ENCODE data around the gene MFAP4.

MFAP4 gene

DNA sequence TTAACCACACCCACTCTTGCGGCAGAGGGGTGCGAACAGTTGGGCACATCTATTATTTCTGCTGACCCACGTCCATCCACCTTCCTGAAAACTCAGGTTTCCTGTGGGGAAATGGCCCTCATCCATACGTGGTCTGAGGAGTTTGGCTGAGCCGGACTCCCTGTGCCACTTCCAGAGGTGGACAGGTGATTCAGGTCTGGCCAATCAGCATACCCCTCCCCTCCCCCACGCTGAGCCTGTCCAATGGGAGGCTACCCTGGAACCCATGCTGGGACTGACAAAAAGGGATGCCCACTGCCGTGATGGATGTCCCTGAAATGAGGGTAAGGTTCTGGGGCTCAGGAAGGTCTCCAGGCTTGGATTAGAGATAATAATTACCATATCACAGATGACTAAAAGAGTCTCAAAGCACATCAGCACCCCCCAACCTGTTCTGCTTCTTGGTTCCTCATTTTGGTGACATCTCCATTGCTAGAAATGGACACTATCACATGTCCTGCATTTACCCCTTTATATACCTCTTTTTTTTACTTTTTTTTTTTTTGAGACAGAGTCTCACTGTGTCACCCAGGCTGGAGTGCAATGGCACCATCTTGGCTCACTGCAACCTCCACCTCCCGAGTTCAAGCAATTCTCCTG is 14.0 kb downstream of the MFAP4 start:
- ChIA-PET POLR2A (no interaction called here), CTCF (interaction anchor here (1.1 to 2.7 kb wide), 4 partner anchors 10 to 77 kb away, joined by 3 to 20 read pairs (median 5); partner anchors contain the start of gene B9D1)
- TF ChIP-seq, protein P1, sequence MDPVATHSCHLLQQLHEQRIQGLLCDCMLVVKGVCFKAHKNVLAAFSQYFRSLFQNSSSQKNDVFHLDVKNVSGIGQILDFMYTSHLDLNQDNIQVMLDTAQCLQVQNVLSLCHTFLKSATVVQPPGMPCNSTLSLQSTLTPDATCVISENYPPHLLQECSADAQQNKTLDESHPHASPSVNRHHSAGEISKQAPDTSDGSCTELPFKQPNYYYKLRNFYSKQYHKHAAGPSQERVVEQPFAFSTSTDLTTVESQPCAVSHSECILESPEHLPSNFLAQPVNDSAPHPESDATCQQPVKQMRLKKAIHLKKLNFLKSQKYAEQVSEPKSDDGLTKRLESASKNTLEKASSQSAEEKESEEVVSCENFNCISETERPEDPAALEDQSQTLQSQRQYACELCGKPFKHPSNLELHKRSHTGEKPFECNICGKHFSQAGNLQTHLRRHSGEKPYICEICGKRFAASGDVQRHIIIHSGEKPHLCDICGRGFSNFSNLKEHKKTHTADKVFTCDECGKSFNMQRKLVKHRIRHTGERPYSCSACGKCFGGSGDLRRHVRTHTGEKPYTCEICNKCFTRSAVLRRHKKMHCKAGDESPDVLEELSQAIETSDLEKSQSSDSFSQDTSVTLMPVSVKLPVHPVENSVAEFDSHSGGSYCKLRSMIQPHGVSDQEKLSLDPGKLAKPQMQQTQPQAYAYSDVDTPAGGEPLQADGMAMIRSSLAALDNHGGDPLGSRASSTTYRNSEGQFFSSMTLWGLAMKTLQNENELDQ (tag by site-specific recombination; IDR thresholded peaks at IDR 0.05; ENCODE audit: low read depth), result no peak
- TF ChIP-seq, protein P2, sequence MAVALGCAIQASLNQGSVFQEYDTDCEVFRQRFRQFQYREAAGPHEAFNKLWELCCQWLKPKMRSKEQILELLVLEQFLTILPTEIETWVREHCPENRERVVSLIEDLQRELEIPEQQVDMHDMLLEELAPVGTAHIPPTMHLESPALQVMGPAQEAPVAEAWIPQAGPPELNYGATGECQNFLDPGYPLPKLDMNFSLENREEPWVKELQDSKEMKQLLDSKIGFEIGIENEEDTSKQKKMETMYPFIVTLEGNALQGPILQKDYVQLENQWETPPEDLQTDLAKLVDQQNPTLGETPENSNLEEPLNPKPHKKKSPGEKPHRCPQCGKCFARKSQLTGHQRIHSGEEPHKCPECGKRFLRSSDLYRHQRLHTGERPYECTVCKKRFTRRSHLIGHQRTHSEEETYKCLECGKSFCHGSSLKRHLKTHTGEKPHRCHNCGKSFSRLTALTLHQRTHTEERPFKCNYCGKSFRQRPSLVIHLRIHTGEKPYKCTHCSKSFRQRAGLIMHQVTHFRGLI (tag by site-specific recombination; IDR thresholded peaks at IDR 0.05), result no peak
- TF ChIP-seq ZNF274 (IDR thresholded peaks at IDR 0.05; ENCODE audit: low read length), result no peak
- TF ChIP-seq ZNF274 (tag by site-specific recombination; IDR thresholded peaks at IDR 0.05; ENCODE audit: borderline replicate concordance), result no peak
- TF ChIP-seq ZNF830 (tag by site-specific recombination; IDR thresholded peaks at IDR 0.05; ENCODE audit: low read depth), result no peak
- no peak for TF ChIP-seq ZNF747 (tag by site-specific recombination; IDR thresholded peaks at IDR 0.05)
- TF ChIP-seq, protein P3, sequence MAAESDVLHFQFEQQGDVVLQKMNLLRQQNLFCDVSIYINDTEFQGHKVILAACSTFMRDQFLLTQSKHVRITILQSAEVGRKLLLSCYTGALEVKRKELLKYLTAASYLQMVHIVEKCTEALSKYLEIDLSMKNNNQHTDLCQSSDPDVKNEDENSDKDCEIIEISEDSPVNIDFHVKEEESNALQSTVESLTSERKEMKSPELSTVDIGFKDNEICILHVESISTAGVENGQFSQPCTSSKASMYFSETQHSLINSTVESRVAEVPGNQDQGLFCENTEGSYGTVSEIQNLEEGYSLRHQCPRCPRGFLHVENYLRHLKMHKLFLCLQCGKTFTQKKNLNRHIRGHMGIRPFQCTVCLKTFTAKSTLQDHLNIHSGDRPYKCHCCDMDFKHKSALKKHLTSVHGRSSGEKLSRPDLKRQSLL (tag by site-specific recombination; IDR thresholded peaks at IDR 0.05), result no peak
- TF ChIP-seq, protein P4, sequence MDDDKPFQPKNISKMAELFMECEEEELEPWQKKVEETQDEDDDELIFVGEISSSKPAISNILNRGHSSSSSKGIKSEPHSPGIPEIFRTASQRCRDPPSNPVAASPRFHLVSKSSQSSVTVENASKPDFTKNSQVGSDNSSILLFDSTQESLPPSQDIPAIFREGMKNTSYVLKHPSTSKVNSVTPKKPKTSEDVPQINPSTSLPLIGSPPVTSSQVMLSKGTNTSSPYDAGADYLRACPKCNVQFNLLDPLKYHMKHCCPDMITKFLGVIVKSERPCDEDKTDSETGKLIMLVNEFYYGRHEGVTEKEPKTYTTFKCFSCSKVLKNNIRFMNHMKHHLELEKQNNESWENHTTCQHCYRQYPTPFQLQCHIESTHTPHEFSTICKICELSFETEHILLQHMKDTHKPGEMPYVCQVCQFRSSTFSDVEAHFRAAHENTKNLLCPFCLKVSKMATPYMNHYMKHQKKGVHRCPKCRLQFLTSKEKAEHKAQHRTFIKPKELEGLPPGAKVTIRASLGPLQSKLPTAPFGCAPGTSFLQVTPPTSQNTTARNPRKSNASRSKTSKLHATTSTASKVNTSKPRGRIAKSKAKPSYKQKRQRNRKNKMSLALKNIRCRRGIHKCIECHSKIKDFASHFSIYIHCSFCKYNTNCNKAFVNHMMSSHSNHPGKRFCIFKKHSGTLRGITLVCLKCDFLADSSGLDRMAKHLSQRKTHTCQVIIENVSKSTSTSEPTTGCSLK (tag by site-specific recombination; IDR thresholded peaks at IDR 0.05), result no peak
- Histone ChIP-seq H3K9me3 (ENCODE audit: control insufficient read depth, insufficient read depth, low read depth, low read length) (no peaks in the 10 kb centered on the region), H3K4me3 (ENCODE audit: low read depth, low read length) (no peak overlapping the region), H3K4me1 (ENCODE audit: control insufficient read depth, insufficient read depth, low read length) (peaks cover 2% of the 10 kb centered on the region; the same call in 1 of the 2 replicates), H3K36me3 (ENCODE audit: control insufficient read depth in 2 of 2, insufficient read depth in 1 of 2, low read length in 2 of 2) (no peaks in the 10 kb centered on the region; a peak in 1 of 3 replicates), H3K27ac (ENCODE audit: extremely low read depth, low read depth, low read length) (no peak overlapping the region)

DNA sequence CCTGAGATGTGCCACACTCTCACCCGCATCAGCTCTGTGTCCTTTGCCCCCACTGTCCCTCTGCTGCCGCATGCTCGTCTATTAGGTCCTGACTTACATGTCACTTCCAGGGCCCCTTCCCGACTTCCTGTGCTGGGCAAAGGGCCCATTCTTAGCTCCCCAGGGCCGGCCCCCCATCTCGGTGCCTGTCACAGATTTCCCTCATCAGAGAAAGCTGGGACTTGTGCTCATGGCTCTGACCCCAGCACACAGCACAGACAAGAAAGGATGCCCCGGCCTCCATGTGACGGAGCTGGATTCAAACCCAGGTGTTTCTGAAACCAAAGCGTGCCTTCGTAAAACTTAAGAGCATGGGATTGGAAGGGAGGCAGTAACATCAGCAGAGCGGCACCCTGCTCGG is 14.6 kb downstream of the MFAP4 start:
- Histone ChIP-seq H3K4me3 (ENCODE audit: low read depth, low read length) (no peak overlapping the region), H3K4me1 (ENCODE audit: control insufficient read depth, insufficient read depth, low read length) (peaks cover 2% of the 10 kb centered on the region; the same call in 1 of the 2 replicates), H3K27ac (ENCODE audit: extremely low read depth, low read depth, low read length) (no peak overlapping the region), H3K9me3 (ENCODE audit: control insufficient read depth, insufficient read depth, low read depth, low read length) (no peaks in the 10 kb centered on the region), H3K36me3 (ENCODE audit: control insufficient read depth in 2 of 2, insufficient read depth in 1 of 2, low read length in 2 of 2) (no peaks in the 10 kb centered on the region; a peak in 1 of 3 replicates)
- TF ChIP-seq, protein P5, sequence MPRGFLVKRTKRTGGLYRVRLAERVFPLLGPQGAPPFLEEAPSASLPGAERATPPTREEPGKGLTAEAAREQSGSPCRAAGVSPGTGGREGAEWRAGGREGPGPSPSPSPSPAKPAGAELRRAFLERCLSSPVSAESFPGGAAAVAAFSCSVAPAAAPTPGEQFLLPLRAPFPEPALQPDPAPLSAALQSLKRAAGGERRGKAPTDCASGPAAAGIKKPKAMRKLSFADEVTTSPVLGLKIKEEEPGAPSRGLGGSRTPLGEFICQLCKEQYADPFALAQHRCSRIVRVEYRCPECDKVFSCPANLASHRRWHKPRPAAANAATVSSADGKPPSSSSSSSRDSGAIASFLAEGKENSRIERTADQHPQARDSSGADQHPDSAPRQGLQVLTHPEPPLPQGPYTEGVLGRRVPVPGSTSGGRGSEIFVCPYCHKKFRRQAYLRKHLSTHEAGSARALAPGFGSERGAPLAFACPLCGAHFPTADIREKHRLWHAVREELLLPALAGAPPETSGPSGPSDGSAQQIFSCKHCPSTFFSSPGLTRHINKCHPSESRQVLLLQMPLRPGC (tag by site-specific recombination; IDR thresholded peaks at IDR 0.05), result no peak
- TF ChIP-seq, protein P6, sequence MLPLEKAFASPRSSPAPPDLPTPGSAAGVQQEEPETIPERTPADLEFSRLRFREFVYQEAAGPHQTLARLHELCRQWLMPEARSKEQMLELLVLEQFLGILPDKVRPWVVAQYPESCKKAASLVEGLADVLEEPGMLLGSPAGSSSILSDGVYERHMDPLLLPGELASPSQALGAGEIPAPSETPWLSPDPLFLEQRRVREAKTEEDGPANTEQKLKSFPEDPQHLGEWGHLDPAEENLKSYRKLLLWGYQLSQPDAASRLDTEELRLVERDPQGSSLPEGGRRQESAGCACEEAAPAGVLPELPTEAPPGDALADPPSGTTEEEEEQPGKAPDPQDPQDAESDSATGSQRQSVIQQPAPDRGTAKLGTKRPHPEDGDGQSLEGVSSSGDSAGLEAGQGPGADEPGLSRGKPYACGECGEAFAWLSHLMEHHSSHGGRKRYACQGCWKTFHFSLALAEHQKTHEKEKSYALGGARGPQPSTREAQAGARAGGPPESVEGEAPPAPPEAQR (tag by site-specific recombination; IDR thresholded peaks at IDR 0.05), result no peak
- TF ChIP-seq ZNF514 (tag by site-specific recombination; IDR thresholded peaks at IDR 0.05), result no peak
- TF ChIP-seq, protein P7, sequence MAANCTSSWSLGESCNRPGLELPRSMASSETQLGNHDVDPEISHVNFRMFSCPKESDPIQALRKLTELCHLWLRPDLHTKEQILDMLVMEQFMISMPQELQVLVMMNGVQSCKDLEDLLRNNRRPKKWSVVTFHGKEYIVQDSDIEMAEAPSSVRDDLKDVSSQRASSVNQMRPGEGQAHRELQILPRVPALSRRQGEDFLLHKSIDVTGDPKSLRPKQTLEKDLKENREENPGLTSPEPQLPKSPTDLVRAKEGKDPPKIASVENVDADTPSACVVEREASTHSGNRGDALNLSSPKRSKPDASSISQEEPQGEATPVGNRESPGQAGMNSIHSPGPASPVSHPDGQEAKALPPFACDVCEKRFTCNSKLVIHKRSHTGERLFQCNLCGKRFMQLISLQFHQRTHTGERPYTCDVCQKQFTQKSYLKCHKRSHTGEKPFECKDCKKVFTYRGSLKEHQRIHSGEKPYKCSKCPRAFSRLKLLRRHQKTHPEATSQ (tag by site-specific recombination; IDR thresholded peaks at IDR 0.05), result no peak
- no peak for TF ChIP-seq ZNF121 (tag by site-specific recombination; IDR thresholded peaks at IDR 0.05)
- TF ChIP-seq ZNF19 (tag by site-specific recombination; IDR thresholded peaks at IDR 0.05; ENCODE audit: low read depth), result no peak
- no peak for TF ChIP-seq ZNF501 (tag by site-specific recombination; IDR thresholded peaks at IDR 0.05)
- TF ChIP-seq, protein P8, sequence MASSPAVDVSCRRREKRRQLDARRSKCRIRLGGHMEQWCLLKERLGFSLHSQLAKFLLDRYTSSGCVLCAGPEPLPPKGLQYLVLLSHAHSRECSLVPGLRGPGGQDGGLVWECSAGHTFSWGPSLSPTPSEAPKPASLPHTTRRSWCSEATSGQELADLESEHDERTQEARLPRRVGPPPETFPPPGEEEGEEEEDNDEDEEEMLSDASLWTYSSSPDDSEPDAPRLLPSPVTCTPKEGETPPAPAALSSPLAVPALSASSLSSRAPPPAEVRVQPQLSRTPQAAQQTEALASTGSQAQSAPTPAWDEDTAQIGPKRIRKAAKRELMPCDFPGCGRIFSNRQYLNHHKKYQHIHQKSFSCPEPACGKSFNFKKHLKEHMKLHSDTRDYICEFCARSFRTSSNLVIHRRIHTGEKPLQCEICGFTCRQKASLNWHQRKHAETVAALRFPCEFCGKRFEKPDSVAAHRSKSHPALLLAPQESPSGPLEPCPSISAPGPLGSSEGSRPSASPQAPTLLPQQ (tag by site-specific recombination; IDR thresholded peaks at IDR 0.05), result no peak
- no peak for TF ChIP-seq ZBTB1 (tag by site-specific recombination; IDR thresholded peaks at IDR 0.05)
- TF ChIP-seq, protein P9, sequence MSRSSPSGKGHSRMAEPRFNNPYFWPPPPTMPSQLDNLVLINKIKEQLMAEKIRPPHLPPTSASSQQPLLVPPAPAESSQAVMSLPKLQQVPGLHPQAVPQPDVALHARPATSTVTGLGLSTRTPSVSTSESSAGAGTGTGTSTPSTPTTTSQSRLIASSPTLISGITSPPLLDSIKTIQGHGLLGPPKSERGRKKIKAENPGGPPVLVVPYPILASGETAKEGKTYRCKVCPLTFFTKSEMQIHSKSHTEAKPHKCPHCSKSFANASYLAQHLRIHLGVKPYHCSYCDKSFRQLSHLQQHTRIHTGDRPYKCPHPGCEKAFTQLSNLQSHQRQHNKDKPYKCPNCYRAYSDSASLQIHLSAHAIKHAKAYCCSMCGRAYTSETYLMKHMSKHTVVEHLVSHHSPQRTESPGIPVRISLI (tag by site-specific recombination; IDR thresholded peaks at IDR 0.05), result no peak
- CTCF ChIA-PET, result interaction anchor here (1.1 to 1.4 kb wide), 2 partner anchors 10 to 50 kb away, joined by 3 to 6 read pairs; partner anchors contain the start of gene B9D1
- POLR2A ChIA-PET, result no interaction called here
